Measurements from ENCODE around the gene USP31.

The USP31 gene, protein sequence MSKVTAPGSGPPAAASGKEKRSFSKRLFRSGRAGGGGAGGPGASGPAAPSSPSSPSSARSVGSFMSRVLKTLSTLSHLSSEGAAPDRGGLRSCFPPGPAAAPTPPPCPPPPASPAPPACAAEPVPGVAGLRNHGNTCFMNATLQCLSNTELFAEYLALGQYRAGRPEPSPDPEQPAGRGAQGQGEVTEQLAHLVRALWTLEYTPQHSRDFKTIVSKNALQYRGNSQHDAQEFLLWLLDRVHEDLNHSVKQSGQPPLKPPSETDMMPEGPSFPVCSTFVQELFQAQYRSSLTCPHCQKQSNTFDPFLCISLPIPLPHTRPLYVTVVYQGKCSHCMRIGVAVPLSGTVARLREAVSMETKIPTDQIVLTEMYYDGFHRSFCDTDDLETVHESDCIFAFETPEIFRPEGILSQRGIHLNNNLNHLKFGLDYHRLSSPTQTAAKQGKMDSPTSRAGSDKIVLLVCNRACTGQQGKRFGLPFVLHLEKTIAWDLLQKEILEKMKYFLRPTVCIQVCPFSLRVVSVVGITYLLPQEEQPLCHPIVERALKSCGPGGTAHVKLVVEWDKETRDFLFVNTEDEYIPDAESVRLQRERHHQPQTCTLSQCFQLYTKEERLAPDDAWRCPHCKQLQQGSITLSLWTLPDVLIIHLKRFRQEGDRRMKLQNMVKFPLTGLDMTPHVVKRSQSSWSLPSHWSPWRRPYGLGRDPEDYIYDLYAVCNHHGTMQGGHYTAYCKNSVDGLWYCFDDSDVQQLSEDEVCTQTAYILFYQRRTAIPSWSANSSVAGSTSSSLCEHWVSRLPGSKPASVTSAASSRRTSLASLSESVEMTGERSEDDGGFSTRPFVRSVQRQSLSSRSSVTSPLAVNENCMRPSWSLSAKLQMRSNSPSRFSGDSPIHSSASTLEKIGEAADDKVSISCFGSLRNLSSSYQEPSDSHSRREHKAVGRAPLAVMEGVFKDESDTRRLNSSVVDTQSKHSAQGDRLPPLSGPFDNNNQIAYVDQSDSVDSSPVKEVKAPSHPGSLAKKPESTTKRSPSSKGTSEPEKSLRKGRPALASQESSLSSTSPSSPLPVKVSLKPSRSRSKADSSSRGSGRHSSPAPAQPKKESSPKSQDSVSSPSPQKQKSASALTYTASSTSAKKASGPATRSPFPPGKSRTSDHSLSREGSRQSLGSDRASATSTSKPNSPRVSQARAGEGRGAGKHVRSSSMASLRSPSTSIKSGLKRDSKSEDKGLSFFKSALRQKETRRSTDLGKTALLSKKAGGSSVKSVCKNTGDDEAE (N-terminal part only)

DNA sequence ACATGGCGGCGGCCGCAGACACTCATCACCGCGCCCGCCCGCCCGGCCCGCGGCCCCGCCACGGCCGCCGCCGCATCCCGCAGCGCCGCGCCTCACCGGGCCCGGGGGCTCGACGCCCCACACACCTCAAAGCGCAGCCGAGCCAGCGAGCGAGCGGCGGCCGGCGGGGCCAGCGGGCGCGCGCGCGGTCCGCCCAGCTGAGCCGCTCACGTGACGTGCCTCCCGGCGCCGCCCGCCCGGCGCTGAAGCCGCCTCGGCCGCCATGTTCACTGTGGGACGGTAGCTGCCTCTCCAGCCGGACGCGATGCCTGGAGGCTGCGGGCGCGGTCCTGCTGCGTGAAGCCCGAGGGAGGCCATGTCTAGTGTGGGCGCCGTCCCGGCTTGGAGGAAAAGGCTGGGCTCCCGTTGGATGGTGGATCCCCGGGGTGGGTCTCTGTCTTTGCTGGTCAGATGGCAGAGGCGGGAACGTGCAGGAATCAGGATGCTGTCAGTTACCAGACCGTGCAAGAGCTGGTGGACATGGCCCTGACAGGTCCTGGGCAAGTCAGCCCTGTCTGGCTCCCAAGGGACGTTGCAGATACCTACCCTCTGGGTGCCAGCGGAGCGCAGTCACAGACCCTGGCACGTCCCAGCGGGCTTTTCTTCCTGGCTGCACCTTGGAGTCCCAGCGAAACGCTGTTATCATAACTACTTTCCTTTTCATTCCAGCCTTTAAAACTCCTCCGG is at the start of gene USP31:
TSS of gene USP31 (minus strand) at position 186 of the 726 bp plus-strand sequence. CDS start at position 4, 182 bp downstream.
- DNase-seq = peak; percentile 96

DNA sequence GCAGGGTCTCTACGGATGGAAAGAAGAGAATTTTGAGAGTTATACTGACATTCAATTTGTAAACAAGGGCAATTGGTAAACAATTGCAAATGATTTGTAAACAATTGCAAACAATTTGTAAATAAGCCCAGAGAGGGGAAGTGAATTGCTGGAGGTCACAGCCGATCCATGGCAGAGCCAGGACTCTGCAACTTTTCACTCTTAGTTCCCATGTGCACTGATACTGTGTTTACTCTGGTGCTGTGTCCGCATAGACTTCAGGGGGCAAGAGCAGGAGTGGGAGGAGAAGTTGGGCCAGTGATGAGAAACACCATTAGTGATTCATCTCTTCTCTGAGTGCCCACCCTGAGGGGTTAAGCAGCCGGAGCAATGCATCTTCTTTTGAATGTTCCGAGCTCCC is 47.3 kb upstream of the USP31 start:
- DNase-seq = no peak

DNA sequence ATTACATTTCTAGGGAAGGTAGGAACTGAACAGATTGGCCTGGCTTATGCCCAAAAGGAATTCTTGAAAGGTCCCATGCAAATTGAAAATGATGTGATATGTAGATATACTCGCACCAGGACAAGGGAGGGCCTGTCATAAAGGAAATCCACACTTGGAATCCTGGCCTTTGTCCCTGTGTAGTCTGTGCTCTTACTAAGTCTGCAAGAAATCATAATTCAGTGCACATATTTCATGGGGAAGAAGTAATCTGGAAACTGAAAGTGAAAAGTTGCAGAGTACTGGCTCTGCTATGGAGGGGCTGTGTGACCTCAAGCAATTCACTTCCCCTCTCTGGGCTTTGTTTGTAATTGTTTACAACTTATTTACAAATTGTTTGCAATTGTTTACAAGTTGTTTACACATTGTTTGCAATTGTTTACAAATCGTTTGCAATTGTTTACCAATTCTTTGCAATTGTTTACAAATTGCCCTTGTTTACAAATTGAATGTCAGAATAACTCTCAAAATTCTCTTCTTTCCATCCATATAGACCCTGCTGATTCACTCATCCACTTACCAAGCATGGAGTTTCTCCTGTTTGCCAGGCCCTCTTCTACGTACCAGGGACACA is 46.2 kb upstream of the USP31 start:
- no peak for DNase-seq

DNA sequence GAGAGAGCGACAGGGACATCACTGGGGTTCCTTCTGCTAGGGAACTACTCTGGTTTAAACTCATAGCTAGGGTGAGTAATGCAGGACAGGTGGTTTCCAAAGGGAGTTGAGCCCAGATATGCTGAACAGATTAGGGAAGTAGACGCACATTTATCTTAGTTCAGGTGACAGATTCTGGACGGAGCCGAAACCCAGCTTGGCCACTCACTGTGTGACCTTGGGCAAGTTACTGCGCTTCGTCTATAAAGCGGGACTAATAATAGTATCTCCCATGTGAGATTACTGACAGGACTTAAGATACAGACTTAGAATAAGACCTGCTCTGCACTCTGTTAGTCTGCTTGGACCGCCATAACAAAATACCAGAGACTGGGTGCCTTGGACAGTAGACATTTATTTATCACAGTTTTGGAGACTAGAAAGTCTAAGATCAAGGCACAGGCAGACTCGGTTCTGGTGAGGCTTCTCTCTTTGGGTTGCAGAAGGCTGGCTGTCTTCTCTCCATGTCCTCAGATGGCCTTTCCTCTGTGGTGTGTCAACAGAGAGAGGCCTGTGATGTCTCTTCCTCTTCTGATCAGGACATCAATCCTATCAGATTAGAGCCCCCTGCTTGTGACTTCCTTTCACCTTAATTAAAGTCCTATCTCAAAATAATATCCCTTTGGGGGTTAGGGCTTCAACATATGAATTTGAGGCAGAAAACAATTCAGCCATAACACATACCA is 45.4 kb upstream of the USP31 start:
- no peak for DNase-seq

DNA sequence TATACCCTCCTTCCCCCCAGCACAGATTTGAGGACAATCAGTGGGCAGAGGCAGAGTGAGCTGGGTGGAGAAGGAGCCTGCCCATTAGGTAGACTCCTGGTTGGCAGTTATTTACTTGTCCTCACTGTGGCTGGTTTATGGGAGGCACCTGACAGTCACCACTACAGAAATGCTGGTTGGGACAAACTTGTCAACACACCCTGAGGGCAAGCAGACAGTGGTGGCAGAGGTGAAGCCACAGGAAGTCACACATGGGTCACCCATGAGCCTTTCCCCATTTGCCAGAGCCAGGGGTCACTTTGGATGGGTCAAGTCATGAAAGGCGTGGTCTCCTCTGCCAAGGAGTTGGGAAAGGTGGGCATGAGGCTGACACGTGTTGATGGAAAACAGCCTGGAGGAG is 39.7 kb upstream of the USP31 start:
- no peak for DNase-seq

DNA sequence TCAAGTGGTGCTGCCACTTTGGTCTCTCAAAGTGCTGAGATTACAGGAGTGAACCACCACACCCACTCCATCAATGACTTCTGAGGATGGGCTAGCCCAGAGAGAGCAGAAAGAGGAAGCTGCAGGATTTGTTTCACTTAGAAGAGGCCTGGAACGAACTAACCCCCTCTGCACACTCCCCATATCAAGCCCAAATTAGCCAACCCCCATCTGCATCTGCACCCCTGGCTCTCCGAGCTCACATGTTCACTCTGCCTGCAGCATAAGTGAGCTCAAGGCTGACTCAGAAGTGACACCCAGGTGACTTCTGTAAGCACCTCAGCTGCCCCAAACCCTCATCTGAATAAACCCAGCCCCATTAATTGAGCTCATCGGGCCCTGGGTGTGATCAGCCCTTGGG is 38.1 kb upstream of the USP31 start:
- no peak for DNase-seq

DNA sequence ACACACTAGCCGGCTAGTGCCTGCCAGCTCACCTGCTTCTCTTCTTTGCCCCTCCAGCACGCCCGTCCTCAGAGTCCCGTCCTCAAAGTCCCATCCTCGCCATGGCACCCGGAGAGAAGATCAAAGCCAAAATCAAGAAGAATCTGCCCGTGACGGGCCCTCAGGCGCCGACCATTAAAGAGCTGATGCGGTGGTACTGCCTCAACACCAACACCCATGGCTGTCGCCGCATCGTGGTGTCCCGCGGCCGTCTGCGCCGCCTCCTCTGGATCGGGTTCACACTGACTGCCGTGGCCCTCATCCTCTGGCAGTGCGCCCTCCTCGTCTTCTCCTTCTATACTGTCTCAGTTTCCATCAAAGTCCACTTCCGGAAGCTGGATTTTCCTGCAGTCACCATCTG is 36.9 kb upstream of the USP31 start:
- no peak for DNase-seq

DNA sequence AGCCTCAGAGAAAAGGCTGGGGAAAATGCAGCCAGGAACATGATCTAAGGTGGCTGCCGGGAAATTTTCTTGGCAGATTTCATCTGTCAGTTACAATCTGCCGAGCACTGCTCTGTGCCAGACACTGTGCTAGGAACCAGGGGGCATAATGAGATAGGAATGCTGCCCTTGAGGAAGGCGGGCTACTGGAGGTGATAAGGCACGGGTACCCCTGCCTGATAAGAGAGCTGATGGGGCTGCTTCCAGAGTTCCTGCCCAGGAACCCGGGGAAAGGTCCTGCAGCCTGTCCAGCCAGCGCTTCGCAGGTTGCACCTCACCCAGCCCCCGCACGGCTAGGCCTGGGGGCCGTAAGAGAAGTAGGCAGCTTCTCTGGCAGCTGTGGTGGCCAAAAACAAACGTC is 36.4 kb upstream of the USP31 start:
- DNase-seq = no peak

DNA sequence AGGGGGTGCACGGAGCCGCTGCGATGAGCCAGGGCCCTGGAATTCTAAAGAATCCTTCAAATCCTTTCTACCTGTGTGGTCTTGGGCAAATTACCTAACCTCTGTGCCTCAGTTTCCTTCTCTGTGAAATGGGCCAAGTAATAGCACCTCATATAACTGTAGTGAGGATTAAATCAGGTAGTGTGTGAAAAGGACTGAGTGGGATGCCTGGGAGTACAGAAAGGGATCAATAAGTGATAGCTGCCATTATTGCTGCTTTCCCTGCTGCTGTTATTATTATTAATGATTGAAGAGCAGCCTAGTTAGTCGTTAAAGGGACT is 34.3 kb upstream of the USP31 start:
- DNase-seq = no peak

DNA sequence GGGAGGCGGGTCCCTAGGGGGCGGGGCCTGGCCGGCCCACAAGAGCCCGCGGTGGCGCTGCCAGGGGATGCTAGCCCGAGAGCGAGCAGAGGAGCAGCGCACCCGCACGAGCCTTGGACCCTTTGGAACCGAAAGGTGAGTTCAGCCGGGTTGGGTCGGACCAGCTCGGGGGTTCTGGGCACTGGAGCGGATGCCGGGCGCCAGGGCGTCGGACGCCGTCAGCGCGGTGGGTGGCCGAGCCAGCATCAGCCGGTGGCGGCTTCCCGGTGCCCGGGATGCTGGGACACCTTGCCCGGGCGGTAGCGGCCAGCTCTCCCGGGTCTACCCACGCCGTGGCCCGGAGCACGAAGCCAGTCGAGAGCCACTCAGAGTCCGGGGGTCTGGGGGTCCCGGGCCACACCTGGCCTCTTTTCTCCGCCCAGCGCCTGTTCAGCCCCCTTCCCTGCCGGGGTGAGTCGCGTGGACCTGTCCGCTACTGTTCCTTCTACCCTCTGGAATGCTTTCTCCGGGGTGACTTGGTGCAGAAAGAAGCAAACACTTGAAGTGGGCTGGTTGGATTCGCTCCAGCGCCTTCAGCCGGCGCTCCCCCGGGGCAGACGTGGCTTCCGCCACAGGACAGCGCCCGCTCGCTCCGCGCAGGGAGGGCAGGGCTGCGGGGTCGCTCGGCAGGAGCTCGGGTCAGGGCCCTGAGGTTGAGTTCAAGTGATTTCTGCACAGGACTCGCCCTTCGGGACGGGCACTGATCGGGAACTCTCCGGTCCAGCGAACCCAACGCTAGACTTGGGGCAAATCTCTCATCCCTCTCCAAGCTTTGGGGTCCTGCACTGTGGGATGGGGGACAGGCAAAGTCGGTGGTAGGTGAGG is 33.7 kb upstream of the USP31 start, which contains the start of gene SCNN1G:
TSS of gene SCNN1G (plus strand) at position 67 of the 864 bp plus-strand sequence. CDS start 3,527 bp downstream, outside the sequence.
- DNase-seq = peak; percentile 34

DNA sequence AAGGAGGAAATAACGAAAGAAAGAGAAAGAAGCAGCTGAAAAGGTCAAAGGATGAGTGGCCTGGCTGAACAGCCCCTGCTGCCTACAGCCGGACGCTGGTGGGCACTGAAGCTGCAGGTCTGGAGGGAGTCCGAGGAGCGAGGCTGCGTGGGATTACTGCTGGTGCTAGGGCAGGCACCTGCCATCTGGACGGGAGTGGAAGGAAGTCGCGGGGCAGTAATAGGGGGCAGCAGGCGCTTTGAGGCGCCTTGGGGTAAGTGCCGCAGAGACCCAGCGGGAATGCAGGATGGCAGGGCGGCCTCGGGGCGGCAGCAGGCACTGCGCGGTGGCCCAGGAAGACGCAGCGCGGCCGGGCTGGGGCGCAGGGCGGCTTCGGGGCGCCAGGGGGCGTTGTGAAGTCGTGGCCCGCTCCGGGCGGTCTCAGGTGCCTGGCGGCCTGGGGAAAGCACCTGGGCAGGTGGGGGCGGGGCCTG is 33.0 kb upstream of the USP31 start:
- DNase-seq = peak; percentile 92

DNA sequence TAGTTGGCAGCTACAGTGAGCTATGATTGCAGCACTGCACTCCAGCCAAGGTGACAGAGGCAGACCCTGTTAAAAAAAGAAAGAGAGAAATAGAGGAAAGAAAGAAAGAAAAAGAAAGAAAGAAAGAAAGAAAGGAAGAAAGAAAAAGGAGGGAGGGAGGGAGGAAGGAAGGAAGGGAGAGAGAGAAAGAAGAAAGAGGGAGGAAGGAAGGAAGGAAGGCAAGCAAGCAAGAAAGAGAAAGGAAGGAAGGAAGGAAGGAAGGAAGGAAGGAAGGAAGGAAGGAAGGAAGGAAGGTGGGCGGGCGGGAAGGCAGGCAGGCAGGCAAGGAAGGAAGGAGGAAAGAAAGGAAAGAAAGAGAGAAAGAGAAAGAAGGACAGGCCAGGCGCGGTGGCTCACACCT is 32.3 kb upstream of the USP31 start:
- no peak for DNase-seq

DNA sequence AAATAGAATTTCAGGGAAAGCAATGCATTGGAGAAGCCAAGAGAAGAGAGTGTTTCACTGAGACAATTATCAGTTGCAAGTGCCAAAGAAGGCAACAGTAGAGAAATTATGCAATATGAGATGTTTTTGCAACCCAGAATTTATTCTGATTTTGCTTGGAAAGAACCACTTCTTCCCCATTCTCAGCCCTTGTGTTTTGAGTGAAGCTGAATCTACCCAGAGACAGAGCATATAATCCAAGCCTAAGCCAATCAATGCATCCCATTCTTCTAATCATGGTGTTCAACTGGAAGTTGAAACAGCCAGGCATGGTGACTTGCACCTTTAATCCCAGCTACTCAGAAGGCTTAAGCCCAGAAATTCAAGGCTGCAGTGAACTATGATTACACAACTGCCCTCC is 26.4 kb upstream of the USP31 start:
- DNase-seq = no peak

DNA sequence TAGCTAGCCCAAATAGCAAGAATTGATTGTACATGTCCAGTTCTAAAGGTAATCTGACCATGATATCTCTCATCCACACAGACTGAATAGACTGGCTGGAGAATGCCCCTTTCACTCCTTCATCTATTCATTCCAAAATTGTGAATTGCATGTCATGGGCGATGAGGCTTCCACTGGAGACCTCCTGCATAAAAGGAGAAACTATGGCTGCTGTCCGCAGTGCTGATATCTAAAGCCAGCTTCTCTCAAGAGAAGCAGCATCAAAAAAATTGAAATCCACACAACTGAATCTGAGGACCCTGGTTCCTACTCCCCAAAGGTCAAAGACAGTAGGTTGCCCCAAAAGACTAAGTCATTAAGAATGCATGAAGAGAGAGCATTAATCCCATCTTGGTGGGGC is 25.4 kb upstream of the USP31 start:
- no peak for DNase-seq

DNA sequence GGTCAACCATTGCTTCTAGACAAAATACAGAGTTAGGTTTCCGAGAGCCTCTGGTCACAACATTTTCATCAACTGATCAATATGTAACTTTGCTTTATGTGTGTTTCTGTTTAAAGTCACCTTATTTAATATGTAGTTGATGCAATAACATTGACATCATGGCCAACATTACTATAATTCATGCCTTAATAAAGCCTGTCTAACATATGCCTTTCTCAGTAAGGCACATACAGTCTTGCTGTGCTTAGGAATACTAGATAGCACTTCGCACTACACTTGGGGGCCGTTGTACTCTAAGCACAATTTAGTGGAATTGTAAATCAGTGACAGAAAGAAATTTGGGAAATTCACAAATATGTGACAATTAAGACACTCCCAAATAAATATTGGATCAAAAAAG is 23.7 kb upstream of the USP31 start:
- DNase-seq = no peak

DNA sequence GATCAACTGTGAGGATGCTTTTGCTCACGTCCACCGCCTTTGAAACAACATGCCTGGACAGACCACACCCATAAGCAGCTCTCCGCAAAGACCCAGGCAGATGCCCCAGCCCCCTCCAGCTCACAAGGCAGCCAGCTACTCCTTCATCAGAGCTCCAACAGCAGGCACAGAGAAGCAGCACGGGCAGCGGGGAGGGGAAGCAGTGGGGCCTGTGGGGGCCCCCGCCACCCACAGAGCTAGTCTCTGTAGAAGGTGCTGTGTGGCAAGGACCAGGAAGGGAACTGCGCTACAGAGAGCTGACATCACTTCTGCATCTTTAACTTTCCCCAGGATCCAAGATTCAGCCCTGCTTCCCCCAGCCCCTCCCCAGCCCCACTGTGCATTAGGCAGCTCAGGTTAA is 23.3 kb upstream of the USP31 start:
- no peak for DNase-seq

DNA sequence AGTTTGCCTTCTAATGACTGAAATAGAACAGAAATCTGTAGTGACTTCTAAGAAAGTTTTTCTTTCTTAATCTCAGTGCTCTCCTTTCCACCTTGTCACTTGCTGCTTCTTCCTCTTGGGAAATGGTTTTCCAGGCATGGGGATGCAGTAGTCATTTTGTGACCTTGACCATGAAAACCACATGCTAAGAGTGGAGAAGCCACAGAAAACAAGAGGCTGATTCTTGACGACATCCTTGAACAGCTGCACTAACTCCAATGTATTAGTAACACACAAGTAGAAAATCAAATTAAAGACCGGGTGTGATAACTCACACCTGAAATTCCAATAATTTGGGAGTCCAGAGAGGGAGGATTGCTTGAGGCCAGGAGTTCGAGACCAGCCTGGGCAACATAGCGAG is 15.5 kb upstream of the USP31 start:
- DNase-seq = no peak

DNA sequence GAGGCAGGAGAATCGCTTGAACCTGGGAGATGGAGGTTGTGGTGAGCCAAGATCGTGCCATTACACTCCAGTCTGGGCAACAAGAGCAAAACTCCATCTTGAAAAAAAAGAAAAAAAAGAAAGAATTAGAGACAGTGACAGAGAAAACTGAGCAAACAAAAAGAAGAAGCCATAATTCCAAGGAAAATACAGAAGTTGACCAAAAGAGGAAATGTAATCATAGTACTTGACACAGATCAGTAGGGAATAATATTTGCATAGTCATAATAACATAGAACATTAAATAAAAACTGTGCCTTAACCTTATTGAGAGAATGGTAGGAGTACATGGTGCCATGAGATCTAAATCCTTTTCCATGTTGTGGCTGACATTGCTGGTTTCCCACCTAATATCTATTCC is 14.7 kb upstream of the USP31 start:
- DNase-seq = no peak

DNA sequence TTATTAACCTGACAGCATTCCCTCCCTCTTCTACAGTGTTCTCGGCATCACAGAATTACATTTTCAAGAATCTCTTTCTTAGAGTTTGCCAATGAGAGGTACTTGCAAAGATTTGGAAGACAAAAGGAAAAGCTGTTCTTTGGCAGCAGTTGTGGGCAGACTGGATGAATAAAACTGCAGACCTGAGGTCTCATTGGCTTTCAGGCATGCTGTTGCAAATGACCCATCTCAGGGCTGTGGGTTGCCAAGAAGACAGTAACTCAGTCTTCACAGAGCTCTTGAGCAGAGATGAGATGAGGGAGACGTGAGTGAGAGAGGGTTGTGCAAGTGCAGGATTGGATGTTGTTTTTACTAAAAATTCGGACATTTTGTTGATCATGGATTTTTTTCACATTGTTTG is 11.3 kb upstream of the USP31 start:
- DNase-seq = no peak

DNA sequence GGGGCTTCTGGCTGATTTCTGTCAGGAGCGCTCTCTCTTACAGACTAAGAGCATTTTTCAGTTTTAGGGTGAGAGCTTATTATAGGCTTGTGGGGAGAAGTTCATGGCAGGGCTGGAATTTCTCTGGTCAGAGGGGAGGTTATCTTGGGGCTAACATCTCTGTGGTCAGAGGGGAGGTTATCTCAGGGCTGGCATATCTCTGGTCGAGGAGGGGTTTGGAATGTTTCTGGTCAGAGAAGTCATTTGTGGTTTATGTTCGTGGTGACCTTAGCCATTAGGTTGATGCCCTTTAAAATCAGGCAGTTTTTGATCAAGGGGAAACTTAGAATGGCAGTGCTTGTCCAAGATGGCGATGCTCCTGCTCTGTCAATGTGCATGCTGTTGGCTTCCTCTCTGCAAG is 10.8 kb upstream of the USP31 start:
- DNase-seq = no peak
